ENCODE data around the gene FILIP1L. TPM values are rescaled to one million over a fixed set of nuclear protein-coding genes. Genes with fewer than 3 reads are reported as not detected.

The FILIP1L gene
- total and polyA plus RNA-seq, 2 of the 4 experiments (the other 2 are of a cell fraction) = 11.5 to 19.9 TPM

DNA sequence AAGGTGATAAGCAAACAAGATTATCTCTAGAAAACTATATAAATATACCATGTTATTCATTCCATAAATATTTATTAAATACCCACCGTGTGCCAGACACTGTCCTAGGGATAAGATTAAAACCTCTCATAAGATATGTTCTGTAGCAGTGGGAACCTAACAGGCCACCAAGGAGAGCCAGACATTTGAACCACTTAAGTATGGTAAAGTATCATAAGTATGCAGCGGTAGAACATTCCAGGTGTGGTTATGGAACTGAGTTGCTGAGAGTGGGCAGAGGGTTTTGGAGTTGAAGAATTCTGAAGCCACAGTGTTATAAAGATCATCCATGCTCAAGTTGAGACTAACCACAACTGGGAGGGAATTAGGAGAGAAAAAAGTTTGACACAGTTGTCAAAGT is 14.7 kb downstream of the FILIP1L start:
- Histone ChIP-seq H4K20me1 (ENCODE audit: insufficient read depth, low read length) (peaks cover 3% of the 10 kb centered on the region; the same call in 1 of the 2 replicates), H2AK9ac (replicated peaks; ENCODE audit: low read depth, low read length, poor library complexity) (no peak overlapping the region), H3K4me1 (ENCODE audit: control insufficient read depth, insufficient read depth, low read length) (peaks cover 21% of the 10 kb centered on the region), H4K8ac (ENCODE audit: low read depth in 2 of 2, low read length in 2 of 2) (no peak overlapping the region; a peak in 1 of 4 replicates), H3K27ac (ENCODE audit: insufficient read depth, low read length) (no peak overlapping the region), H2AFZ (replicated peaks; ENCODE audit: low read length, poor library complexity) (no peak overlapping the region), H3K9me1 (ENCODE audit: insufficient read depth, low read length) (peaks cover 7% of the 10 kb centered on the region), H2BK20ac (ENCODE audit: low read depth, low read length) (peak overlapping the region; percentile 81; the same call in 1 of the 2 replicates), H2BK15ac (ENCODE audit: low read depth, low read length) (0 out of 3 replicates have a peak overlapping the region, but pooled peaks have one; percentile 12), H2BK5ac (ENCODE audit: low read depth, low read length, poor library complexity, severe bottlenecking) (no peak overlapping the region), H3K27me3 (ENCODE audit: control insufficient read depth, insufficient read depth, low read length) (no peaks in the 10 kb centered on the region), H3K9me3 (ENCODE audit: control insufficient read depth, insufficient read depth, low read length) (no peaks in the 10 kb centered on the region), H3K4me3 (ENCODE audit: insufficient read depth, low read depth, low read length) (no peak overlapping the region), H3K79me1 (ENCODE audit: low read depth in 1 of 2, low read length in 2 of 2) (no peaks in the 10 kb centered on the region), H2BK120ac (ENCODE audit: low read depth, low read length) (peak overlapping the region; percentile 60), H4K5ac (ENCODE audit: low read depth, low read length) (peak overlapping the region; percentile 76), H3K36me3 (ENCODE audit: control insufficient read depth, insufficient read depth, low read length) (no peaks in the 10 kb centered on the region), H4K91ac (ENCODE audit: insufficient read depth, low read depth, low read length) (peak overlapping the region; percentile 37; the same call in 1 of the 2 replicates), H3K4ac (ENCODE audit: low read depth, low read length) (peak overlapping the region; percentile 43; the same call in 1 of the 2 replicates), H3K9ac (ENCODE audit: low read depth, low read length) (no peak overlapping the region), H3K56ac (ENCODE audit: extremely low read depth, insufficient read depth, low read length) (no peak overlapping the region), H3K18ac (ENCODE audit: low read depth, low read length) (peak overlapping the region; percentile 80), H2AK5ac (ENCODE audit: low read depth, low read length) (no peak overlapping the region), H3K4me2 (ENCODE audit: low read depth, low read length) (no peak overlapping the region), H3K14ac (replicated peaks; ENCODE audit: low read depth, low read length) (peak overlapping the region; percentile 50; the same call in 1 of the 2 replicates), H3K23ac (ENCODE audit: low read depth, low read length) (no peak overlapping the region)
- DNase-seq (no peak), ATAC-seq (ENCODE audit: low read depth) (no peak)
- ChIA-PET POLR2A (ENCODE audit: unreplicated experiment) (no interaction called here), CTCF (no interaction called here)
- TF ChIP-seq MAFK (IDR thresholded peaks at IDR 0.05; ENCODE audit: low read depth, low read length) (no peak), RAD21 (IDR thresholded peaks at IDR 0.05; ENCODE audit: low read length) (no peak), USF2 (IDR thresholded peaks at IDR 0.05; ENCODE audit: low read depth, low read length) (no peak), ELK1 (IDR thresholded peaks at IDR 0.05; ENCODE audit: borderline replicate concordance, low read depth, low read length) (no peak), BHLHE40 (IDR thresholded peaks at IDR 0.05; ENCODE audit: low read depth, low read length) (no peak), FOS (IDR thresholded peaks at IDR 0.05; ENCODE audit: low read depth, low read length) (no peak), POLR2A (IDR thresholded peaks at IDR 0.05; ENCODE audit: low read depth, low read length) (no peak), SMC3 (IDR thresholded peaks at IDR 0.05; ENCODE audit: low read depth, low read length) (no peak), MAZ (IDR thresholded peaks at IDR 0.05; ENCODE audit: borderline replicate concordance, low read depth, low read length) (no peak), RFX5 (IDR thresholded peaks at IDR 0.05; ENCODE audit: low read depth, low read length) (no peak), RCOR1 (IDR thresholded peaks at IDR 0.05; ENCODE audit: insufficient replicate concordance, low read length) (no peak)
- TF ChIP-seq, protein P1, sequence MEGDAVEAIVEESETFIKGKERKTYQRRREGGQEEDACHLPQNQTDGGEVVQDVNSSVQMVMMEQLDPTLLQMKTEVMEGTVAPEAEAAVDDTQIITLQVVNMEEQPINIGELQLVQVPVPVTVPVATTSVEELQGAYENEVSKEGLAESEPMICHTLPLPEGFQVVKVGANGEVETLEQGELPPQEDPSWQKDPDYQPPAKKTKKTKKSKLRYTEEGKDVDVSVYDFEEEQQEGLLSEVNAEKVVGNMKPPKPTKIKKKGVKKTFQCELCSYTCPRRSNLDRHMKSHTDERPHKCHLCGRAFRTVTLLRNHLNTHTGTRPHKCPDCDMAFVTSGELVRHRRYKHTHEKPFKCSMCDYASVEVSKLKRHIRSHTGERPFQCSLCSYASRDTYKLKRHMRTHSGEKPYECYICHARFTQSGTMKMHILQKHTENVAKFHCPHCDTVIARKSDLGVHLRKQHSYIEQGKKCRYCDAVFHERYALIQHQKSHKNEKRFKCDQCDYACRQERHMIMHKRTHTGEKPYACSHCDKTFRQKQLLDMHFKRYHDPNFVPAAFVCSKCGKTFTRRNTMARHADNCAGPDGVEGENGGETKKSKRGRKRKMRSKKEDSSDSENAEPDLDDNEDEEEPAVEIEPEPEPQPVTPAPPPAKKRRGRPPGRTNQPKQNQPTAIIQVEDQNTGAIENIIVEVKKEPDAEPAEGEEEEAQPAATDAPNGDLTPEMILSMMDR (conservative IDR thresholded peaks at IDR 0.05; ENCODE audit: low read depth, low read length) = no peak
- intact Hi-C loops (cut with micrococcal nuclease) (no loop called here), in situ Hi-C loops (cut with MboI; ENCODE audit: low sequenced_read_pairs) (no loop called here), dilution Hi-C loops (cut with HindIII; ENCODE audit: low sequenced_read_pairs, unreplicated experiment) (no loop called here)
- no CpG with 5 or more reads among the region's 2 CpGs for WGBS, 2 experiments (ENCODE audit: extremely low coverage in 2 of 2, insufficient read length in 1 of 2)
- no TSS peak for BruUV-seq (replicated peaks)

Measured in IMR-90 (cell line).